ENCODE measurements around the gene UBXN1. TPM values are rescaled to one million over a fixed set of nuclear protein-coding genes. Genes with fewer than 3 reads are reported as not detected.

The UBXN1 gene
- total RNA-seq, 1 experiment from 2014 or later, result 94.2 TPM

DNA sequence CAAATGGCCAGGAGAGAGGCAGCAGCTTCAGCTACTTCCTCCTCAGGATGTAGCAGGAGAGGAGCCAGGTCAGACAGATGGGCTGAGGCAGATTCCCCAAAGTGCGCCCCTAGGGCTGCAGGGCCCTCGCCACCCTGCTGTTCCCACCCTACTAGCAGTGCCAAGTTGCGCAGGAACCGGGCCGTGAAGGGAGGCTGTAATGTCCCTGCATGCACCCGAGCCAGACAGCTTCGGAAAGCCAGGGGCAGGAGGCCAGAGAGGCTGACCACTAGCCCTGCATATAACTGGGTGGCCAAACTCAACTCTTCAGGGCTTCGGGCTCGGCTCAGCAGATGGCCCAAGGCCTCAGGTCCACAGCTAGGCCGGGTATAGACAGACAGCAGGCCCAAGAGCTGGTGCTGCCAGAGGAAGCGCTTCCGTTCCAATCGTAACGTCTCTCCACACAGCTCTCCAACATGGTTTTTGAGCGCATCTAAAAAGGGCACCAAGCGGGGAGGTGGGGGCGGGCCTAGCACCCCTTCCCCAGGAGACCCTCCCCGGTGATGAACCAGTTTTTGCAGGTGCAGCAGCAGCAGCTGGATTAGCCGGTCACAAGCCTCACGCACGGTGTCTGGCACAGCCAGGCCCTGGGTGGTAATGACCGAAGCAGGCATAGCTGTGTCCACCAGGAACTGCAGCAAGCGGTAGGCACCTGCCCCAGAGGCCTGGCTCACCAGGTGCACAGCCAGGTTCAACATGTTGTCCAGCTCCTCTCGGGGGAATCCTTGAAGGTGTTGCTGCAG is 30.5 kb downstream of the UBXN1 start (continued):
- TF ChIP-seq ZNF274 (IDR thresholded peaks at IDR 0.05; ENCODE audit: low read depth, low read length) (no peak), MAX (IDR thresholded peaks at IDR 0.05) (no peak), CEBPB (IDR thresholded peaks at IDR 0.05; ENCODE audit: low read depth) (no peak), EZH2phosphoT487 (IDR thresholded peaks at IDR 0.05; ENCODE audit: borderline replicate concordance) (no peak), JUND (IDR thresholded peaks at IDR 0.05) (no peak)
- TF ChIP-seq, protein P1, sequence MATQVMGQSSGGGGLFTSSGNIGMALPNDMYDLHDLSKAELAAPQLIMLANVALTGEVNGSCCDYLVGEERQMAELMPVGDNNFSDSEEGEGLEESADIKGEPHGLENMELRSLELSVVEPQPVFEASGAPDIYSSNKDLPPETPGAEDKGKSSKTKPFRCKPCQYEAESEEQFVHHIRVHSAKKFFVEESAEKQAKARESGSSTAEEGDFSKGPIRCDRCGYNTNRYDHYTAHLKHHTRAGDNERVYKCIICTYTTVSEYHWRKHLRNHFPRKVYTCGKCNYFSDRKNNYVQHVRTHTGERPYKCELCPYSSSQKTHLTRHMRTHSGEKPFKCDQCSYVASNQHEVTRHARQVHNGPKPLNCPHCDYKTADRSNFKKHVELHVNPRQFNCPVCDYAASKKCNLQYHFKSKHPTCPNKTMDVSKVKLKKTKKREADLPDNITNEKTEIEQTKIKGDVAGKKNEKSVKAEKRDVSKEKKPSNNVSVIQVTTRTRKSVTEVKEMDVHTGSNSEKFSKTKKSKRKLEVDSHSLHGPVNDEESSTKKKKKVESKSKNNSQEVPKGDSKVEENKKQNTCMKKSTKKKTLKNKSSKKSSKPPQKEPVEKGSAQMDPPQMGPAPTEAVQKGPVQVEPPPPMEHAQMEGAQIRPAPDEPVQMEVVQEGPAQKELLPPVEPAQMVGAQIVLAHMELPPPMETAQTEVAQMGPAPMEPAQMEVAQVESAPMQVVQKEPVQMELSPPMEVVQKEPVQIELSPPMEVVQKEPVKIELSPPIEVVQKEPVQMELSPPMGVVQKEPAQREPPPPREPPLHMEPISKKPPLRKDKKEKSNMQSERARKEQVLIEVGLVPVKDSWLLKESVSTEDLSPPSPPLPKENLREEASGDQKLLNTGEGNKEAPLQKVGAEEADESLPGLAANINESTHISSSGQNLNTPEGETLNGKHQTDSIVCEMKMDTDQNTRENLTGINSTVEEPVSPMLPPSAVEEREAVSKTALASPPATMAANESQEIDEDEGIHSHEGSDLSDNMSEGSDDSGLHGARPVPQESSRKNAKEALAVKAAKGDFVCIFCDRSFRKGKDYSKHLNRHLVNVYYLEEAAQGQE (IDR thresholded peaks at IDR 0.05; ENCODE audit: low read depth), result no peak

- DNase-seq (ENCODE audit: low read depth, low spot score) (no peak), ATAC-seq (no peak)
- BruUV-seq (replicated peaks), result no TSS peak
- ChIA-PET POLR2A (interaction anchor here (0.8 to 14.1 kb wide), 2 partner anchors 18 to 194 kb away, joined by 3 to 195 read pairs; partner anchors contain the start of genes C11orf98 and CSKMT), CTCF (interaction anchor here (1.6 kb wide), 1 partner anchor 223 kb away, joined by 4 read pairs; no protein-coding TSS in a partner anchor), RAD21 (ENCODE audit: low non-redundant PET in 1 of 2, low total read pairs in 2 of 2, uncharacterized antibody in 2 of 2, unreplicated experiment in 2 of 2) (no interaction called here)
- peaks cover 65% of the 10 kb centered on the region for H3K79me2 ChIP-seq (ENCODE audit: insufficient read depth, low read length)
- no peaks in the 10 kb centered on the region for H3K27me3 ChIP-seq (ENCODE audit: insufficient read depth, low read length)
- peaks cover 10 to 21% of the 10 kb centered on the region in 2 experiments; a peak in 3 of 4 replicates for H3K36me3 ChIP-seq (ENCODE audit: control insufficient read depth in 1 of 2, insufficient read depth in 2 of 2, low read length in 2 of 2)
- no peak overlapping the region for H3K4me3 ChIP-seq (replicated peaks in 1 of 2; ENCODE audit: low read depth in 1 of 2, low read length in 2 of 2)
- H3K9me2 ChIP-seq (ENCODE audit: insufficient read depth), result no peaks in the 10 kb centered on the region
- H3K4me2 ChIP-seq (ENCODE audit: low read length), result no peak overlapping the region
- no peaks in the 10 kb centered on the region for H3K9me3 ChIP-seq (ENCODE audit: control insufficient read depth in 1 of 2, insufficient read depth in 1 of 2, low read depth in 1 of 2, low read length in 2 of 2)
- H3K4me1 ChIP-seq (ENCODE audit: control insufficient read depth in 1 of 2, insufficient read depth in 2 of 2, low read length in 2 of 2), result peaks cover 12 to 29% of the 10 kb centered on the region in 2 experiments
- intact Hi-C loops (cut with micrococcal nuclease), result loop anchor here (5.0 kb wide), 1 partner anchor 35 kb away; the partner anchor contains the start of genes EML3 and ROM1
- H2AFZ ChIP-seq (ENCODE audit: low read depth, low read length, poor library complexity, severe bottlenecking), result no peak overlapping the region
- no peaks in the 10 kb centered on the region for H4K20me1 ChIP-seq (ENCODE audit: insufficient read depth)
- peak overlapping the region; percentile 41; the same call in 1 of the 2 replicates for H3K27ac ChIP-seq (ENCODE audit: low read depth, low read length)
- no peak overlapping the region for H3K9ac ChIP-seq (ENCODE audit: low read length)
- TF ChIP-seq CEBPB (IDR thresholded peaks at IDR 0.05; ENCODE audit: low read depth) (no peak), SP1 (IDR thresholded peaks at IDR 0.05; ENCODE audit: low read depth) (no peak), ZFX (IDR thresholded peaks at IDR 0.05) (no peak), SRF (IDR thresholded peaks at IDR 0.05; ENCODE audit: low read depth) (no peak), ZNF274 (IDR thresholded peaks at IDR 0.05; ENCODE audit: low read depth, low read length) (no peak), JUND (IDR thresholded peaks at IDR 0.05) (no peak), CTCF (IDR thresholded peaks at IDR 0.05 in 2 of 3, conservative IDR thresholded peaks at IDR 0.05 in 1 of 3; ENCODE audit: borderline replicate concordance in 1 of 3, insufficient read depth in 1 of 3, low read depth in 2 of 3, low read length in 2 of 3) (no peak), EZH2phosphoT487 (IDR thresholded peaks at IDR 0.05; ENCODE audit: borderline replicate concordance) (no peak), YY1 (IDR thresholded peaks at IDR 0.05; ENCODE audit: extremely low read depth, insufficient replicate concordance, low read depth, low read length) (no peak), ELF1 (IDR thresholded peaks at IDR 0.05; ENCODE audit: borderline replicate concordance, low read depth) (no peak), CBX3 (IDR thresholded peaks at IDR 0.05; ENCODE audit: low read depth) (no peak)
- TF ChIP-seq, protein P1 (IDR thresholded peaks at IDR 0.05; ENCODE audit: low read depth), result no peak
Observed at GRCh38 chr11:62647609-62648005, 31.3 kb downstream of the UBXN1 start.

Data from HCT116 (cell line).